Stimulated activated CD4-positive, alpha-beta T cell treated with anti-CD3 and anti-CD28 coated beads, Interleukin-1b, Interleukin-23, amount 100 ng/mL, for 24 hours (primary cell): ENCODE measurements around the gene FRAT2.
"Not testable (repeated sequence)": the region's sequence is repeated elsewhere in the genome, so short reads cannot be mapped to it uniquely, and the experiment has no call there.

ENCODE experiments used
- DNase-seq, 4 experiments: peaks; one replicate each; pipeline ENCODE4 v3.0.0-alpha.2; 2020; ENCODE audit warnings: low read depth in 4 of 4, low spot score in 1 of 4

FRAT2 gene

DNA sequence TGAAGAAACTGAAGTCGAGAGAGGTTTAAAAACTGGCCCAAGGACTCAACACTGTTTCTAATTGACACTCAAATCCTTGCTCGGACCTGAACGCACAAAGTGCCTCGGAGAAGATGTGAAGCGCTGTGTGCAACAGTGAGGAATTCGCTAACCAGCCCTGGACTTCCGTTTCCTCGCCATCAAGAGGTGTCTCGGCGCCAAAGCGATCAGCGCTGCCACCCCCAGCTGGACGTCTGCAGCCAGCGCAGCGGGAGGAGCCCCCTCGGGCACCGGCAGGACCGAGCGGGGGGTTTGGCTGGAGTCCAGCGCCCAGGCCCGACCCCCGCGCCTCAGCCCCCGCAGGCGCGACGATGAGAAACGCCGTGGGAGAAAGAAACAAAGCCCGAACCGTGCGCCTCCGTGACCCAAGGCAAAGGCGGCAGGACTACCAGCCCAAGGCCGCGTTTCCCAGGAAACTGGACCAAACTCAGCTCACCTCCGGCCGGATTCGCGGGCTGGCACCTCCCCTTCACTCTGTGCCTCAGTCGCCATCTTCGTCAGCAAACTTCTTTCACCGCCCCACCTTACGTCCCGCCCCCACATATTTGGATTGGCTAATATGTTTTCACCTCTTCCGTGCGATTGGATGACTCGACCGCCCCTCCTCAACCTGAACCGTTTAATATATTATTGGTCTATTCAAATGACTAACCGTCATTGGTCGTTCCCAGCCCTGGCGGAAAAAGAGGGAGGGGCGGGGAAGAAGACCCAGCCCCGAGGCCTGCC is 42.2 kb downstream of the FRAT2 start, which contains the start of gene ARHGAP19:
Gene ARHGAP19, minus strand, starts transcription at position 541 of the 765 bp plus-strand sequence. Its CDS starts 10 bp downstream, at position 531.
- DNase-seq: peak; percentile 67 to 90 (median 81)

DNA sequence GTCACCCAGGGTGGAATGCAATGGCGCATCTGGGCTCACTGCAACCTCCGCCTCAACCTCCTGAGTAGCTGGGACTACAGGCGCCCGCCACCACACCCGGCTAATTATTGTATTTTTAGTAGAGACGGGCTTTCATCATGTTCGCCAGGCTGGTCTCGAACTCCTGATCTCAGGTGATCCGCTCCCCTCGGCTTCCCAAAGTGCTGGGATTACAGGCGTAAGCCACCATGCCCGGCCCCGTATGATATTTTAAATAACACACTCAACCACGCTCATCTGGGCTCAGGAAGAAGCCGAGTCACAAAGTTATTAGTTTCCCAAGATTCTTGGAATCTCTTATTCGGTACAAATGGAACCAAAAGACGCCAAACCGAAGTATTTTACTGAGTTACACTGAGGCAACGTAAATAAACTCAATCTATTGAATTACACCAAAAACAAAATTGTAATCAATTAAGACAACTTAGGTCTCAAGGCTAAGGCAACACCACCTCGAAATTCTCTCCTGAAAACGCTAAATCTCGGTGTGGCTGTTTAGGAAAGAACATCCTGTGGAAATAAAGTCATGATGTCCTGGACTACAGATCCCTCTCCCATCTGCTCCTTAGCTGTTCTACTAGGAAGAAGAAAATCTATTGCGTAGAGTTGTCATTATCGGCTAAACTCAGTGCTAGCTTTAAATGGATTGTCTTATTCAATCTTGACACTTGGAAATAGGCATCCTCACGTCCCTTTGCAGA is 43.0 kb downstream of the FRAT2 start:
- DNase-seq: no peak

DNA sequence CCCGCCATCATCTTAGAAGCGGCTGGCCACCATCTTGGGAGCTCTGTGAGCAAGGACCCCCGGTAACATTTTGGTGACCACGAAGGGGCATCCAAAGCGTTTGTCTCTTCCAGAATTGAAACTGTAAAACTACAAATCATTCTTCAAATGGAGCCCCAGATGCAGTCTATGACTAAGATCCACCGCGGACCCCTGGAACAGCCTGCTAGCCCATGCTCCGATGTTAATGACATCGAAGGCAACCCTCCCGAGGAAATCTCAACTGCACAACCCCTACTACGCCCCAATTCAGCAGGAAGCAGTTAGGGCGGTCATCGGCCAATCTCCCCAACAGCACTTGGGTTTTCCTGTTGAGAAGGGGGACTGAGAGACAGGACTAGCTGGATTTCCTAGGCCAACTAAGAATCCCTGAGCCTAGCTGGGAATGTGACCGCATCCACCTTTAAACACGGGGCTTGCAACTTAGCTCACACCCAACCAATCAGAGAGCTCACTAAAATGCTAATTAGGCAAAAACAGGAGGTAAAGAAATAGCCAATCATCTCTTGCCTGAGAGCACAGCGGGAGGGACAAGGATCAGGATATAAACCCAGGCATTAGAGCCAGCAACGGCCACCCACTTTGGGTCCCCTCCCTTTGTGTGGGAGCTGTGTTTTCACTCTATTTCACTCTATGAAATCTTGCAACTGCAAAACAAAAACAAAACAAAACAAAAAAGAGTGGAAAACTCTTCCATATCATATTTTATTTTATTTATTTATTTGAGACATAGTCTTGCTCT is 43.8 kb downstream of the FRAT2 start:
- DNase-seq: not testable (repeated sequence)

DNA sequence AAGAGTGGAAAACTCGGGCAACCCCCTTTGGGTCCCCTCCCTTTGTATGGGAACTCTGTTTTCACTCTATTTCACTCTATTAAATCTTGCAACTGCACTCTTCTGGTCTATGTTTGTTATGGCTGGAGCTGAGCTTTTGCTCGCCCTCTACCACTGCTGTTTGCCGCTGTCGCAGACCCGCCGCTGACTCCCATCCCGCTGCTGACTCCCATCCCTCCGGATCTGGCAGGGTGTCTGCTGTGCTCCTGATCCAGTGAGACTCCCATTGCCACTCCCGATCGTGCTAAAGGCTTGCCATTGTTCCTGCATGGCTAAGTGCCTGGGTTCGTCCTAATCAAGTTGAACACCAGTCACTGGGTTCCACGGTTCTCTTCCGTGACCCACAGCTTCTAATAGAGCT is 44.5 kb downstream of the FRAT2 start:
- not testable (repeated sequence) for DNase-seq
